ENCODE results near the gene PRDM16.
"Not testable (repeated sequence)": the region's sequence is repeated elsewhere in the genome, so short reads cannot be mapped to it uniquely, and the experiment has no call there.

Gene PRDM16

GRCh38 chr1:3237994-3238702 lies 169.1 kb downstream of the PRDM16 start:
- H3K36me3 ChIP-seq (replicated peaks; ENCODE audit: insufficient read depth, low read length): no peaks in the 10 kb centered on the region
- TF ChIP-seq EZH2phosphoT487 (IDR thresholded peaks at IDR 0.05; ENCODE audit: low read length) (no peak), CTCF (IDR thresholded peaks at IDR 0.05; ENCODE audit: low read length) (no peak), EZH2 (optimal IDR thresholded peaks at IDR 0.05; ENCODE audit: low read depth, low read length) (no peak)
- no peaks in the 10 kb centered on the region for H3K9me3 ChIP-seq (replicated peaks; ENCODE audit: insufficient read depth, low read length)
- H4K20me1 ChIP-seq (ENCODE audit: insufficient read depth, low read length): no peaks in the 10 kb centered on the region
- no peak overlapping the region for H3K27ac ChIP-seq (ENCODE audit: low read length)
- H2AFZ ChIP-seq (ENCODE audit: low read length): no peak overlapping the region
- peaks cover 9% of the 10 kb centered on the region for H3K4me1 ChIP-seq (ENCODE audit: low read length)
- H3K27me3 ChIP-seq (replicated peaks; ENCODE audit: insufficient read depth, low read length): peaks cover 95% of the 10 kb centered on the region
- H3K79me2 ChIP-seq (ENCODE audit: low read length): no peaks in the 10 kb centered on the region
- DNase-seq: no peak
- H3K9ac ChIP-seq (ENCODE audit: low read length): no peak overlapping the region
- H3K9me2 ChIP-seq (replicated peaks; ENCODE audit: insufficient read depth, low read length): no peaks in the 10 kb centered on the region
- H3K4me2 ChIP-seq (ENCODE audit: low read depth, low read length): no peak overlapping the region
- no peaks in the 10 kb centered on the region for H3F3A ChIP-seq (ENCODE audit: insufficient read depth, low read length)
- no peak overlapping the region for H3K4me3 ChIP-seq (ENCODE audit: low read length)

- H4K20me1 ChIP-seq (ENCODE audit: insufficient read depth, low read length): no peaks in the 10 kb centered on the region
- no peaks in the 10 kb centered on the region for H3K36me3 ChIP-seq (replicated peaks; ENCODE audit: insufficient read depth, low read length)
- H3K9ac ChIP-seq (ENCODE audit: low read length): no peak overlapping the region
- H3K27ac ChIP-seq (ENCODE audit: low read length): no peak overlapping the region
- no peak for TF ChIP-seq EZH2 (optimal IDR thresholded peaks at IDR 0.05; ENCODE audit: low read depth, low read length)
- no peak for TF ChIP-seq CTCF (IDR thresholded peaks at IDR 0.05; ENCODE audit: low read length)
- TF ChIP-seq EZH2phosphoT487 (IDR thresholded peaks at IDR 0.05; ENCODE audit: low read length): no peak
- DNase-seq: no peak
- peaks cover 9% of the 10 kb centered on the region for H3K4me1 ChIP-seq (ENCODE audit: low read length)
- H3K79me2 ChIP-seq (ENCODE audit: low read length): no peaks in the 10 kb centered on the region
- no peak overlapping the region for H3K4me3 ChIP-seq (ENCODE audit: low read length)
- H3K27me3 ChIP-seq (replicated peaks; ENCODE audit: insufficient read depth, low read length): peaks cover 95% of the 10 kb centered on the region
- no peak overlapping the region for H3K4me2 ChIP-seq (ENCODE audit: low read depth, low read length)
- no peaks in the 10 kb centered on the region for H3K9me3 ChIP-seq (replicated peaks; ENCODE audit: insufficient read depth, low read length)
- no peak overlapping the region for H2AFZ ChIP-seq (ENCODE audit: low read length)
- no peaks in the 10 kb centered on the region for H3F3A ChIP-seq (ENCODE audit: insufficient read depth, low read length)
- H3K9me2 ChIP-seq (replicated peaks; ENCODE audit: insufficient read depth, low read length): no peaks in the 10 kb centered on the region
Observed at GRCh38 chr1:3238703-3239278, 169.8 kb downstream of the PRDM16 start.

- H3K4me3 ChIP-seq (ENCODE audit: low read length); H2AFZ ChIP-seq (ENCODE audit: low read length); H3K79me2 ChIP-seq (ENCODE audit: low read length); DNase-seq; H3K4me1 ChIP-seq (ENCODE audit: low read length); H3K4me2 ChIP-seq (ENCODE audit: low read depth, low read length); H3K36me3 ChIP-seq (replicated peaks; ENCODE audit: insufficient read depth, low read length); H3K9me3 ChIP-seq (replicated peaks; ENCODE audit: insufficient read depth, low read length); H3F3A ChIP-seq (ENCODE audit: insufficient read depth, low read length); H3K9ac ChIP-seq (ENCODE audit: low read length); H4K20me1 ChIP-seq (ENCODE audit: insufficient read depth, low read length); H3K9me2 ChIP-seq (replicated peaks; ENCODE audit: insufficient read depth, low read length); H3K27ac ChIP-seq (ENCODE audit: low read length): not testable (repeated sequence)
- H3K27me3 ChIP-seq (replicated peaks; ENCODE audit: insufficient read depth, low read length): peaks cover 95% of the 10 kb centered on the region
Observed at GRCh38 chr1:3239991-3240390, 171.0 kb downstream of the PRDM16 start.
